22Rv1 (cell line): ENCODE results near the gene PCSK1.

Experiments used
- H3K27ac ChIP-seq: fragments of 450-650 bp; 2 replicates; pipeline ENCODE4 v1.5.1; 2017
- CTCF ChIP-seq: fragments of 450-650 bp; IDR thresholded peaks from 2 replicates; pipeline ENCODE4 v1.5.1; 2017; ENCODE audit warnings: mild to moderate bottlenecking
- ZFX ChIP-seq: fragments of 450-650 bp; IDR thresholded peaks from 2 replicates; pipeline ENCODE4 v1.6.1; 2017; ENCODE audit warnings: antibody characterized with exemption, borderline replicate concordance

PCSK1 gene

GRCh38 chr5:96440185-96440538, 7.1 kb upstream of the PCSK1 start:
- H3K27ac ChIP-seq: no peak overlapping the region
- TF ChIP-seq CTCF: no peak
- no peak for TF ChIP-seq ZFX

GRCh38 chr5:96439477-96440184, 6.6 kb upstream of the PCSK1 start:
- no peak overlapping the region for H3K27ac ChIP-seq
- TF ChIP-seq ZFX (no peak), CTCF (no peak)

- peak overlapping the region; percentile 54 for H3K27ac ChIP-seq
- no peak for TF ChIP-seq ZFX
- peak; percentile 63 for TF ChIP-seq CTCF
These were observed 1.2 kb upstream of the PCSK1 start for GRCh38 chr5:96434201-96434645.

- H3K27ac ChIP-seq: no peak overlapping the region
These were observed 607 bp downstream of the PCSK1 start for GRCh38 chr5:96432216-96433065.

GRCh38 chr5:96431376-96432187, 1.5 kb downstream of the PCSK1 start:
- no peak for TF ChIP-seq CTCF
- TF ChIP-seq ZFX: no peak
- no peak overlapping the region for H3K27ac ChIP-seq

More at GRCh38 chr5:96432216-96433065, 607 bp downstream of the PCSK1 start:
- TF ChIP-seq ZFX (no peak), CTCF (no peak)

GRCh38 chr5:96427824-96428223, 5.2 kb downstream of the PCSK1 start:
- TF ChIP-seq CTCF (no peak), ZFX (no peak)

More at GRCh38 chr5:96427824-96428223, 5.2 kb downstream of the PCSK1 start:
- no peak overlapping the region for H3K27ac ChIP-seq
